GM23338 (cell line): ENCODE measurements around the gene GSG1.

Experiments
- TF ChIP-seq, protein P1 (sequence below): IDR thresholded peaks from 2 replicates; pipeline ENCODE4 v1.6.1; 2016; ENCODE audit warnings: antibody characterized with exemption
- TF ChIP-seq, protein P2 (sequence below), 2 experiments: fragments of 200-600 bp in 1 of 2; sonication (generic) in 1 of 2; conservative IDR thresholded peaks; 2 replicates each; pipeline versions ENCODE4 v1.5.1 to v1.6.1; 2016 to 2017; ENCODE audit warnings: antibody characterized with exemption in 2 of 2, low read depth in 2 of 2, mild to moderate bottlenecking in 2 of 2, moderate library complexity in 1 of 2

DNA sequence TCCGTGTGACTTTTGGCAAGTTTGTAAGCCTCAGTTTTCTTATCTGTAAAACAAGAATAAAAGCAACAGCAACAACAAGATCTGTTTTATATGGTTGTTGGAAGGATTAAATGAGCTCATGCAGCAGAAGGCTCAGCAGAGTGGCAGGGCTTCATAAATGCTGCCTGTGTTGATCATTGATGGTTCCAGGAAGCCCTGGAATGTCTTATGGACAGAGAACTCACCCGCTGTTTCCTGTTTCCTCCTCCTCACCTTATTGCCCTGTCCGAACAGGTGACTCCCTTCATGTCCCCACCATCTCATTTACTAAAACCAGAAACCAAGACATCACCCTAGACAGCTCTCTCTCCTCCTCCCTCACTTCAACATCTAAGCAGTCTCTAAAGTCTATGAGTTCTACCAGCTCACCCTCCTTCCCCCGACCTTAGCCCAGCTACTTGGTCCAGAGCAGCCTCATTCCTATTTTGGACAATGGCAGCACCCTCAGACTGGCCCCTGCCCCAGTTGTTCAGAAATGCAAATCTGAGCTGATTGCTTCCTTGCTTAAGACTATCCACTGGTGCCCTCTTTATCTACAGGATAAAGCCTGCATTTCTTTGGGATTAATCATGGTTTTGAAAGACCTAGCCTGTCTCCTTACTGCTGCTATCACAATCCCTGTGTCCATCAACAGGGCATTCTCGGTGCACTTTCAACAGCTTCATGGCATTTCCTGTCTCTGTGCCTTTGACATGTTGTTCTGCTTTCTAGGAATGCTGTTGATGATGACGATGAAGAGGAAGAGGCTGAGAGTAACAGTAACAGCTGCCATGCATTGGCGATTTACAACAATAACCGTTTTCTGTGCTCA lies 21.4 kb upstream of the GSG1 start:
- TF ChIP-seq, protein P1, sequence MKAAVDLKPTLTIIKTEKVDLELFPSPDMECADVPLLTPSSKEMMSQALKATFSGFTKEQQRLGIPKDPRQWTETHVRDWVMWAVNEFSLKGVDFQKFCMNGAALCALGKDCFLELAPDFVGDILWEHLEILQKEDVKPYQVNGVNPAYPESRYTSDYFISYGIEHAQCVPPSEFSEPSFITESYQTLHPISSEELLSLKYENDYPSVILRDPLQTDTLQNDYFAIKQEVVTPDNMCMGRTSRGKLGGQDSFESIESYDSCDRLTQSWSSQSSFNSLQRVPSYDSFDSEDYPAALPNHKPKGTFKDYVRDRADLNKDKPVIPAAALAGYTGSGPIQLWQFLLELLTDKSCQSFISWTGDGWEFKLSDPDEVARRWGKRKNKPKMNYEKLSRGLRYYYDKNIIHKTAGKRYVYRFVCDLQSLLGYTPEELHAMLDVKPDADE, result no peak
- TF ChIP-seq, protein P2, sequence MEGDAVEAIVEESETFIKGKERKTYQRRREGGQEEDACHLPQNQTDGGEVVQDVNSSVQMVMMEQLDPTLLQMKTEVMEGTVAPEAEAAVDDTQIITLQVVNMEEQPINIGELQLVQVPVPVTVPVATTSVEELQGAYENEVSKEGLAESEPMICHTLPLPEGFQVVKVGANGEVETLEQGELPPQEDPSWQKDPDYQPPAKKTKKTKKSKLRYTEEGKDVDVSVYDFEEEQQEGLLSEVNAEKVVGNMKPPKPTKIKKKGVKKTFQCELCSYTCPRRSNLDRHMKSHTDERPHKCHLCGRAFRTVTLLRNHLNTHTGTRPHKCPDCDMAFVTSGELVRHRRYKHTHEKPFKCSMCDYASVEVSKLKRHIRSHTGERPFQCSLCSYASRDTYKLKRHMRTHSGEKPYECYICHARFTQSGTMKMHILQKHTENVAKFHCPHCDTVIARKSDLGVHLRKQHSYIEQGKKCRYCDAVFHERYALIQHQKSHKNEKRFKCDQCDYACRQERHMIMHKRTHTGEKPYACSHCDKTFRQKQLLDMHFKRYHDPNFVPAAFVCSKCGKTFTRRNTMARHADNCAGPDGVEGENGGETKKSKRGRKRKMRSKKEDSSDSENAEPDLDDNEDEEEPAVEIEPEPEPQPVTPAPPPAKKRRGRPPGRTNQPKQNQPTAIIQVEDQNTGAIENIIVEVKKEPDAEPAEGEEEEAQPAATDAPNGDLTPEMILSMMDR (conservative IDR thresholded peaks at IDR 0.05; ENCODE audit: low read depth in 2 of 2), result no peak
